Cardiac muscle cell (in vitro differentiated cells and primary cell): ENCODE results near the gene PTPMT1. TPM values are rescaled to one million over a fixed set of nuclear protein-coding genes. Genes with fewer than 3 reads are reported as not detected.

Experiments used
- DNase-seq, 2 donors: peaks; one replicate each; pipeline versions ENCODE4 v3.0.0 to v3.0.0-alpha.2; 2010 to 2017; ENCODE audit warnings: low read depth in 1 of 2, low spot score in 1 of 2
- H3K27ac ChIP-seq: fragments of 200-600 bp; sonication (generic); 2 replicates; pipeline ENCODE4 v1.5.1; 2016
- H3K27me3 ChIP-seq: fragments of 200-600 bp; sonication (generic); 2 replicates; pipeline ENCODE4 v1.6.0; 2016; ENCODE audit warnings: control low read depth
- H3K36me3 ChIP-seq: fragments of 200-600 bp; sonication (generic); 2 replicates; pipeline ENCODE4 v1.5.1; 2016; ENCODE audit warnings: control low read depth
- H3K4me1 ChIP-seq: fragments of 200-600 bp; sonication (generic); 2 replicates; pipeline ENCODE4 v1.8.1; 2017; ENCODE audit warnings: low read depth, mild to moderate bottlenecking, mixed run types
- H3K4me3 ChIP-seq: fragments of 200-600 bp; sonication (generic); 2 replicates; pipeline ENCODE4 v1.5.1; 2016; ENCODE audit warnings: mild to moderate bottlenecking
- H3K9me3 ChIP-seq: fragments of 200-600 bp; sonication (generic); 2 replicates; pipeline ENCODE4 v1.5.1; 2017; ENCODE audit warnings: low read depth, mild to moderate bottlenecking, control low read depth
- CTCF ChIP-seq: IDR thresholded peaks from 2 replicates; pipeline ENCODE4 v1.5.1; 2012; ENCODE audit warnings: low read depth, mild to moderate bottlenecking, low read length
- polyA plus RNA-seq: library from polyadenylated mRNA; unstranded; fragments of >200 nt; fragmentation: Nextera tagmentation; extraction: Ambion mirVana; gene quantifications from 2 replicates; pipeline ENCODE4 v1.2.1, GENCODE V29; 2016
- total RNA-seq: library from RNA; depleted of rRNA; stranded (reverse); fragments of >200 nt; gene quantifications from 2 replicates; pipeline ENCODE4 v1.2.3, GENCODE V29; 2016

PTPMT1 gene
- total and polyA plus RNA-seq, 2 experiments from 2014 or later = 123 to 246 TPM

- no peaks in the 10 kb centered on the region for H3K27me3 ChIP-seq
- H3K27ac ChIP-seq = peak overlapping the region; percentile 88
- no peak for TF ChIP-seq CTCF
- peaks cover 35% of the 10 kb centered on the region for H3K4me1 ChIP-seq
- no peaks in the 10 kb centered on the region for H3K36me3 ChIP-seq
- peak; percentile 67 to 93 for DNase-seq
- H3K4me3 ChIP-seq = peak overlapping the region; percentile 14
- H3K9me3 ChIP-seq = no peaks in the 10 kb centered on the region
These were observed 42.0 kb downstream of the PTPMT1 start for GRCh38 chr11:47607380-47607779.

- Histone ChIP-seq H3K27ac (no peak overlapping the region), H3K4me1 (peaks cover 35% of the 10 kb centered on the region), H3K36me3 (no peaks in the 10 kb centered on the region), H3K27me3 (no peaks in the 10 kb centered on the region), H3K9me3 (no peaks in the 10 kb centered on the region), H3K4me3 (no peak overlapping the region)
- no peak for TF ChIP-seq CTCF
- no peak for DNase-seq
These were observed 44.3 kb downstream of the PTPMT1 start for GRCh38 chr11:47609675-47610074.

- no peak for TF ChIP-seq CTCF
- H3K4me3 ChIP-seq = no peak overlapping the region
- no peak for DNase-seq
- H3K4me1 ChIP-seq = peaks cover 21% of the 10 kb centered on the region
- no peaks in the 10 kb centered on the region for H3K36me3 ChIP-seq
- H3K9me3 ChIP-seq = no peaks in the 10 kb centered on the region
- H3K27me3 ChIP-seq = no peaks in the 10 kb centered on the region
- no peak overlapping the region for H3K27ac ChIP-seq
These were observed 46.0 kb downstream of the PTPMT1 start for GRCh38 chr11:47611348-47611794.

- no peak for DNase-seq
- Histone ChIP-seq H3K4me3 (no peak overlapping the region), H3K36me3 (peaks cover 15% of the 10 kb centered on the region), H3K9me3 (no peaks in the 10 kb centered on the region), H3K27me3 (no peaks in the 10 kb centered on the region), H3K4me1 (no peaks in the 10 kb centered on the region), H3K27ac (no peak overlapping the region)
- no peak for TF ChIP-seq CTCF
These were observed 49.9 kb downstream of the PTPMT1 start for GRCh38 chr11:47615249-47615648.

GRCh38 chr11:47616726-47617416, 51.5 kb downstream of the PTPMT1 start:
- peak; percentile 97 for TF ChIP-seq CTCF
- H3K27ac ChIP-seq = peak overlapping the region; percentile 14
- no peak overlapping the region for H3K4me3 ChIP-seq
- DNase-seq = peak; percentile 75 to 89
- H3K4me1 ChIP-seq = no peaks in the 10 kb centered on the region
- no peaks in the 10 kb centered on the region for H3K9me3 ChIP-seq
- H3K27me3 ChIP-seq = no peaks in the 10 kb centered on the region
- peaks cover 18% of the 10 kb centered on the region for H3K36me3 ChIP-seq
